Ishikawa (cell line): ENCODE results near the gene BTBD9.

ENCODE experiments used
- CEBPB ChIP-seq: IDR thresholded peaks from 2 replicates; pipeline ENCODE4 v1.6.1; 2012
- CREB1 ChIP-seq: IDR thresholded peaks from 2 replicates; pipeline ENCODE4 v1.6.1; 2012; ENCODE audit warnings: low read depth
- EGR1 ChIP-seq: IDR thresholded peaks from 2 replicates; pipeline ENCODE4 v1.6.1; 2012
- EP300 ChIP-seq: IDR thresholded peaks from 2 replicates; pipeline ENCODE4 v1.6.1; 2012; ENCODE audit warnings: borderline replicate concordance
- FOXM1 ChIP-seq: IDR thresholded peaks from 2 replicates; pipeline ENCODE4 v1.6.1; 2012; ENCODE audit warnings: low read depth, borderline replicate concordance
- MAX ChIP-seq: IDR thresholded peaks from 2 replicates; pipeline ENCODE4 v1.6.1; 2012
- RAD21 ChIP-seq: IDR thresholded peaks from 2 replicates; pipeline ENCODE4 v1.6.1; 2012; ENCODE audit warnings: low read depth
- TAF1 ChIP-seq: IDR thresholded peaks from 2 replicates; pipeline ENCODE4 v1.6.1; 2012; ENCODE audit warnings: low read depth, mild to moderate bottlenecking
- TCF12 ChIP-seq: IDR thresholded peaks from 2 replicates; pipeline ENCODE4 v1.6.1; 2012; ENCODE audit warnings: low read depth
- TEAD4 ChIP-seq: IDR thresholded peaks from 2 replicates; pipeline ENCODE4 v1.6.1; 2012
- USF1 ChIP-seq: IDR thresholded peaks from 2 replicates; pipeline ENCODE4 v1.6.1; 2012
- YY1 ChIP-seq: IDR thresholded peaks from 2 replicates; pipeline ENCODE4 v1.6.1; 2012; ENCODE audit warnings: low read depth
- ZBTB7A ChIP-seq: IDR thresholded peaks from 2 replicates; pipeline ENCODE4 v1.6.1; 2012; ENCODE audit warnings: low read depth
- TF ChIP-seq, protein P1 (sequence below): IDR thresholded peaks from 2 replicates; pipeline ENCODE4 v1.6.1; 2012; ENCODE audit warnings: low read depth, mild to moderate bottlenecking

- TF ChIP-seq CEBPB (no peak), RAD21 (no peak), EP300 (no peak), TAF1 (no peak), YY1 (no peak), USF1 (no peak), EGR1 (no peak), MAX (no peak), FOXM1 (no peak), CREB1 (no peak), TCF12 (no peak), ZBTB7A (no peak), TEAD4 (no peak)
- TF ChIP-seq, protein P1, sequence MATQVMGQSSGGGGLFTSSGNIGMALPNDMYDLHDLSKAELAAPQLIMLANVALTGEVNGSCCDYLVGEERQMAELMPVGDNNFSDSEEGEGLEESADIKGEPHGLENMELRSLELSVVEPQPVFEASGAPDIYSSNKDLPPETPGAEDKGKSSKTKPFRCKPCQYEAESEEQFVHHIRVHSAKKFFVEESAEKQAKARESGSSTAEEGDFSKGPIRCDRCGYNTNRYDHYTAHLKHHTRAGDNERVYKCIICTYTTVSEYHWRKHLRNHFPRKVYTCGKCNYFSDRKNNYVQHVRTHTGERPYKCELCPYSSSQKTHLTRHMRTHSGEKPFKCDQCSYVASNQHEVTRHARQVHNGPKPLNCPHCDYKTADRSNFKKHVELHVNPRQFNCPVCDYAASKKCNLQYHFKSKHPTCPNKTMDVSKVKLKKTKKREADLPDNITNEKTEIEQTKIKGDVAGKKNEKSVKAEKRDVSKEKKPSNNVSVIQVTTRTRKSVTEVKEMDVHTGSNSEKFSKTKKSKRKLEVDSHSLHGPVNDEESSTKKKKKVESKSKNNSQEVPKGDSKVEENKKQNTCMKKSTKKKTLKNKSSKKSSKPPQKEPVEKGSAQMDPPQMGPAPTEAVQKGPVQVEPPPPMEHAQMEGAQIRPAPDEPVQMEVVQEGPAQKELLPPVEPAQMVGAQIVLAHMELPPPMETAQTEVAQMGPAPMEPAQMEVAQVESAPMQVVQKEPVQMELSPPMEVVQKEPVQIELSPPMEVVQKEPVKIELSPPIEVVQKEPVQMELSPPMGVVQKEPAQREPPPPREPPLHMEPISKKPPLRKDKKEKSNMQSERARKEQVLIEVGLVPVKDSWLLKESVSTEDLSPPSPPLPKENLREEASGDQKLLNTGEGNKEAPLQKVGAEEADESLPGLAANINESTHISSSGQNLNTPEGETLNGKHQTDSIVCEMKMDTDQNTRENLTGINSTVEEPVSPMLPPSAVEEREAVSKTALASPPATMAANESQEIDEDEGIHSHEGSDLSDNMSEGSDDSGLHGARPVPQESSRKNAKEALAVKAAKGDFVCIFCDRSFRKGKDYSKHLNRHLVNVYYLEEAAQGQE: no peak
Measured at GRCh38 chr6:38143191-38144150, 496.3 kb downstream of the BTBD9 start.
